NCI-H526 treated with DMSO at 0.1 percent for 48 hours (cell line): Measurements from ENCODE around the gene ZNF362.

Experiments used
- DNase-seq: peaks from one replicate; lab custom pipeline; 2025; lab: John Stamatoyannopoulos, UW

Gene ZNF362

GRCh38 chr1:33244809-33245186 lies 11.5 kb upstream of the ZNF362 start:
- DNase-seq, result peak; percentile 52

- DNase-seq, result no peak
Observed at GRCh38 chr1:33246171-33246570, 10.1 kb upstream of the ZNF362 start.

- DNase-seq, result no peak
Observed at GRCh38 chr1:33247545-33247944, 8.7 kb upstream of the ZNF362 start.

- no peak for DNase-seq
Observed at GRCh38 chr1:33248244-33248643, 8.0 kb upstream of the ZNF362 start.

- DNase-seq, result no peak
Observed at GRCh38 chr1:33249422-33249821, 6.9 kb upstream of the ZNF362 start.

- DNase-seq, result no peak
Observed at GRCh38 chr1:33250217-33250616, 6.1 kb upstream of the ZNF362 start.

GRCh38 chr1:33250724-33251123 lies 5.6 kb upstream of the ZNF362 start:
- DNase-seq, result no peak

- no peak for DNase-seq
Observed at GRCh38 chr1:33254491-33254890, 1.8 kb upstream of the ZNF362 start.

- DNase-seq, result peak; percentile 49
Observed at GRCh38 chr1:33255347-33256220, 708 bp upstream of the ZNF362 start.

GRCh38 chr1:33256221-33256470 lies 146 bp upstream of the ZNF362 start:
- no peak for DNase-seq

GRCh38 chr1:33257207-33257771 lies 997 bp downstream of the ZNF362 start:
- DNase-seq, result no peak

GRCh38 chr1:33257772-33258712 lies 1.8 kb downstream of the ZNF362 start:
- DNase-seq, result no peak

GRCh38 chr1:33258788-33259274 lies 2.5 kb downstream of the ZNF362 start:
- DNase-seq, result no peak

- DNase-seq, result no peak
Observed at GRCh38 chr1:33259879-33260278, 3.6 kb downstream of the ZNF362 start.

GRCh38 chr1:33260439-33260838 lies 4.1 kb downstream of the ZNF362 start:
- DNase-seq, result no peak

- DNase-seq, result no peak
Observed at GRCh38 chr1:33261344-33261743, 5.1 kb downstream of the ZNF362 start.

- no peak for DNase-seq
Observed at GRCh38 chr1:33263890-33264504, 7.7 kb downstream of the ZNF362 start.

GRCh38 chr1:33265780-33266605 lies 9.7 kb downstream of the ZNF362 start:
- DNase-seq, result no peak

- no peak for DNase-seq
Observed at GRCh38 chr1:33266766-33267165, 10.5 kb downstream of the ZNF362 start.

- DNase-seq, result no peak
Observed at GRCh38 chr1:33267468-33268205, 11.3 kb downstream of the ZNF362 start.

- DNase-seq, result no peak
Observed at GRCh38 chr1:33268457-33268856, 12.2 kb downstream of the ZNF362 start.
